GM18873 (cell line): Measurements from ENCODE around the gene RAB5IF.
A peak's percentile ranks its signal among the peaks of the same experiment; 100 is the strongest.
"Not testable (repeated sequence)": the region's sequence is repeated elsewhere in the genome, so short reads cannot be mapped to it uniquely, and the experiment has no call there.

Experiments used
- ATAC-seq: cut with Tn5 transposase; IDR thresholded peaks from one replicate; pipeline ENCODE4 v1.9.1; 2021; ENCODE audit warnings: mild to moderate bottlenecking, moderate library complexity, moderate number of reproducible peaks; ENCODE audit not compliant: unreplicated experiment, low FRiP score

RAB5IF gene

DNA sequence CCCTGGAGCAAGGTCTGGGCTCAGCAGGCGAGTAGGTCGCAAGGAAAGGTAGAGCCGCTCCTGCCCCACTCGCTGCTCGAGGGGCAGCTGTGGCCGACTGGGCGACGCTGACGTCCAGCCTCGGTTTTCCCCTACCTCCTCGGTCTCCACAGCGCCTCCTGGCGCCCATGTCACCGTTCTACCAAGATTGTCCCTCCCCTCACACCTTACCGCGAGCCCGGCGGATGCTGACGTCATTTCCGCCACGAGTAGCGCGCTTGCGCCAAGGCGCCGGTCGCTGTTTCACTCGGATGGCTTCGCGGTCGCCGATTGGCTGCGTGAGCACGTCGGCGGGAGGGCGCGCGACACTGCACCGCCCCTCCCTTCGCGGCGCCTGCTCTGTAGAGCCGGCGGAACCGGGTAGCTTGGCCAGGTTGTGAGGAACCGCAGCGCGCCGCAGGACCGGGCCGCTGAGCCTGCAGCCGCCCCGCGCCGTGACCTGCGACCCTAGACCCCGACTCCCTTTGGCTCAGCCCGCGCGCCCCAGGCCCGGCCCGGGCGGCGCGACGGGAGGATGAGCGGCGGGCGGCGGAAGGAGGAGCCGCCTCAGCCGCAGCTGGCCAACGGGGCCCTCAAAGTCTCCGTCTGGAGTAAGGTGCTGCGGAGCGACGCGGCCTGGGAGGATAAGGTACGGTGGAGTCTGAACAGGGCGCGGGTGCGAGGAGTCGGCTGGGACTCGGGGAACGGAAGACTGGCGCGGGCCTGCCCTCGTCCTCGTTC lies at the start of gene RAB5IF:
TSS of gene RAB5IF (plus strand) at position 381 of the 759 bp plus-strand sequence. CDS start at position 554, 173 bp downstream.
- ATAC-seq: peak; percentile 81

DNA sequence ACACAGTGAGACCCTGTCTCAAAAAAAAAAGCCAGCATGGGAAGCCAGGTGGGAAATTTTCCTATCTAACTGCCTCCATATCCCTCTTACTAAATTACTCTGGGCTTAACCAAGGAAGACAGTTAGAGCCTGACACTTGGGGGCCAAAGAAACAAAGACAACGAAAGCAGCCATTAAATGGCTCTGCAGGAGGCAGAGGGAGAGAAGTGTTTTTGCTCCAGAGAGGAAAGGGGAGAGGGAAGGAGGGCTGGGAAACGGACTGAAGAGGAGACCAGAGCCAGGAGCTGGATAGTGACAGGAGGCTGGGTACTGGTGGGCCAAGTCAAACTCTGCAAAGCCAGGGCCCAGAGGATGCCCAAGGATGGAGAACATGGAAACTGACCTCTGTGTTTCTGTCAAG lies 42.9 kb upstream of the RAB5IF start:
- no peak for ATAC-seq

- no peak for ATAC-seq
These were observed 42.2 kb upstream of the RAB5IF start for GRCh38 chr20:36563374-36563773.

- ATAC-seq: not testable (repeated sequence)
These were observed 41.4 kb upstream of the RAB5IF start for GRCh38 chr20:36564078-36564725.

GRCh38 chr20:36564726-36565121 lies 40.9 kb upstream of the RAB5IF start:
- not testable (repeated sequence) for ATAC-seq

GRCh38 chr20:36565520-36565919 lies 40.1 kb upstream of the RAB5IF start:
- no peak for ATAC-seq

GRCh38 chr20:36569847-36570429 lies 35.6 kb upstream of the RAB5IF start:
- ATAC-seq: no peak

- ATAC-seq: no peak
These were observed 33.7 kb upstream of the RAB5IF start for GRCh38 chr20:36571564-36572504.

DNA sequence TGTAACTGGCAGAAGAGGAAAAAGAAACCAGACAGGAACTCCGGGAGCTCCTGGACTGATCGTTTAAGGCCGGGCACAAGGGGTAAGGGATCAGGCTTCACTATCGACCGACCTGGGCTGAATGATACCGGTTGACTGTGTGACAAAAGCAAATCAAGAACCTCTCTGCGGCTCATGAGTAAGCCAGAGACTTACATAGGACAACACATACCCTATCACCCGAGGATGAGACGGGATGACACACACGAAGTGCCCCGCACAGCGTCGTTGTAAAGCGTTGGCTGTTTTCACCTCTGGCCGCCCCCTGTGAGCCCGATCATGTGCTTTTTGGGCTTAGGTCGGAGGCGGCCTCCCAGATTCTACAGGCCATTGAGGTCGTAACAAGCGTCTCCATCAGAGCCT lies 32.9 kb upstream of the RAB5IF start:
- peak; percentile 20 for ATAC-seq

DNA sequence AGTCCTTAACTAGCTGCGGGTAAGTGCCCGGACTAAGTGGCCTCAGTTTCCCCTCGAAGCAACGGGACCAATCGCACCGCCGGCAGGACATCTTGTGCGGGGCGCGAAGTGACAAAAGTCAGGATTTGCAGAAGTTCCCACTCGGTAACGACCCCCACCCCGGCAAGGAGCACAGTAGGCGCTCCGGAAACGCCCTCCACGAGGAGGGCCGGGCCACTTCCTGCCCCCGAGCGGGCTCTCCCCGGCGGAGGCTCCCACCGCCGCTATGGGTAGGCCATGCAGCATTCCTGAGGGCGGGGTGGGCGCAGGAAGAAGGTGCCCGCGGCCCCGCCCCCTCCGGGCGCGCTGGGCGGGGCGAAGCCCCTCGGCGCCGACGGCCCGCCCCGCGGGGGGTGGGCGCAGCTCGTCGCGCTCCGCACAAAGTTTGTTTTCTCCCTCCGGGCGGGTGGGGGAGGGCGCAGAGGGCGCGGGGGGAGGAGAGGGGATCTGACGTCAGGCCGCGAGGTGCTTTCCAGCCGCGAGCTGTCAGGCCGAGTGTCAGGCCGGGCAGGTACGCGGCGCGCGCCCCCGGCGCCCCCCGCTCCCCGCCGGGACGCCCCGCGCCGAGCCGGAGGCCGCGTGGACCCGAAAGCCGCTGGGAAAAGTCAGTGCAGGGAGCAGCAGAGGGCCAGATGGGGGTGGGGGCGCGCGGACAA lies 32.3 kb upstream of the RAB5IF start, which contains the start of gene TGIF2:
TSS of gene TGIF2 (plus strand) at position 495 of the 695 bp plus-strand sequence. CDS start 5,178 bp downstream, outside the sequence.
- ATAC-seq: peak; percentile 46

GRCh38 chr20:36573798-36574365 lies 31.7 kb upstream of the RAB5IF start:
- no peak for ATAC-seq

- ATAC-seq: no peak
These were observed 31.0 kb upstream of the RAB5IF start for GRCh38 chr20:36574366-36575135.

DNA sequence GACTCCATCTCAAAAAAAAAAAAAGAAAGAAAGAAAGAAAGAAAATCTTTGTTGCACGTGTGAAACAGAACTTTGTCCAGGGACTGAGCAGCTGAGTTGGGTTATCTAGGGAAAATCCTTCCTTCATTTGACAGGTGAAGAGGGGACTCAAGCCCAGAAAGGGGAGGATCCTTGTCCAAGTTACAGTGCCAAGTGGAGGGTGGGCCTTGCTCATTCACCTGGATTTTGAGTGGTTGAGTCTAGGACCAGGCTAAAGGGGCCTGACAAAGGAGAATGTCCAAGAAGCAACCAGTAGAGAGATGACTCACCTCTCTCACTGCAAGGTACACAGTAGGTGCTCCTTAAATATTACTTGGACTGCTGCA lies 29.5 kb upstream of the RAB5IF start:
- no peak for ATAC-seq

- no peak for ATAC-seq
These were observed 27.1 kb upstream of the RAB5IF start for GRCh38 chr20:36578356-36579041.

- ATAC-seq: no peak
These were observed 25.5 kb upstream of the RAB5IF start for GRCh38 chr20:36579996-36580545.

- ATAC-seq: no peak
These were observed 23.3 kb upstream of the RAB5IF start for GRCh38 chr20:36582322-36582721.

DNA sequence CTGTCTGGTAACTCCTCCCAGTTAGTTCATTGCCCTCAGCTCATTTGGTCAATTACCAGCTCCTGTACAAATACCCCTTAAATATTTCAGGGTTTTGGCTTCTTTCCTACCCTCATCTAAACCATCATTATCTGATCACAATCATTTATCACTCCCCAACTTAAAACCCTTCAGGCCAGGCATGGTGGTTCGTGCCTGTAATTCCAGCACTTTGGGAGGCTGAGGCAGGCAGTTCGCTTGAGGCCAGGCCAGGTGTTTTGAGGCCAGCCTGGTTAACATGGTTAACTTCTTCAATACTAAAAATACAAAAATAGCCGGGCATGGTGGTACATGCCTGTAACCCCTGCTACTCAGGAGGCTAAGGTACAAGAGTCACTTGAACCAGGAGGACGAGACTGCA lies 22.8 kb upstream of the RAB5IF start:
- ATAC-seq: no peak

- no peak for ATAC-seq
These were observed 21.5 kb upstream of the RAB5IF start for GRCh38 chr20:36584018-36584481.
